Measurements from ENCODE around the gene GOLT1A.

The GOLT1A gene

DNA sequence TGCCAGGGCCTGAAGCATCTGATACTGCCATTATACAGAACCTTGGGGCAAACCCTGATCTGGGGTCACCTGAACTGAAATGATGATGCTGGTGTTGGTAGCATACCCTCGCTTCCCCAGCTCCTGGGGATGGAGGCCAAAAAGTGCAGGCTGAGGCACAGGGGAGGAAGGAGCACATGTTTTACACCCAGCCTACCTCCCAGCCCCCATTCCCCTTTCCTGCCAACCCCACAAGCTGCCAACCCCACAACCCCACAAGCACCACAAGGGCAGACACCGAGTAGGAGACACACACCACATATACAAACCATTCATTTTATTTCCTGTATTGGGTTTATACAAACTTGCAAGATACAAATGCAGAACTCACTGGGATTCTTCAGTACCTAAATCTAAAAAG, 4.8 kb upstream of the GOLT1A start:
- no peak overlapping the region for H3K4me3 ChIP-seq (ENCODE audit: control insufficient read depth, low read depth, low read length)
- no peak for TF ChIP-seq CTCF (conservative IDR thresholded peaks at IDR 0.05; ENCODE audit: control insufficient read depth, insufficient read depth, low read depth, low read length)
- no peak for DNase-seq (ENCODE audit: low read depth)

DNA sequence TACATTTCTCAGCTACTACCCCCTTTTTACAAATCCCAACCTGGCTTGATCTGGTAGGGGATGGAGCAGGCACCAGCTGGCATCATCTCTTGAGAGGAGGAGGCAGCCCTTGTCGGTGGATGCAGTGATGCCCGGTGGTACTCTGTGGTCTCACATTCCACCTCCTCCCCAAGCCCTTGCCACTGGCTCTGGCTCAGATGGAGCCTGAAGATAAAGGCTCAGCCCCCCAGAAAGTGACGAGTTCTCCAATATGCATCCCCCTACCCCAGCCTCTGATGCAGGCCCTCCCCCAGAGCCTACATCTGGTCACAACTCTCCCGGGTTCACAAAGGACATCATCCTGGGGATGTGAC, 3.8 kb upstream of the GOLT1A start:
- TF ChIP-seq CTCF (conservative IDR thresholded peaks at IDR 0.05; ENCODE audit: control insufficient read depth, insufficient read depth, low read depth, low read length): no peak
- no peak for DNase-seq (ENCODE audit: low read depth)
- H3K4me3 ChIP-seq (ENCODE audit: control insufficient read depth, low read depth, low read length): no peak overlapping the region

GRCh38 chr1:204216880-204217647, 3.3 kb upstream of the GOLT1A start:
- TF ChIP-seq CTCF (conservative IDR thresholded peaks at IDR 0.05; ENCODE audit: control insufficient read depth, insufficient read depth, low read depth, low read length): no peak
- DNase-seq (ENCODE audit: low read depth): no peak
- no peak overlapping the region for H3K4me3 ChIP-seq (ENCODE audit: control insufficient read depth, low read depth, low read length)

- H3K4me3 ChIP-seq (ENCODE audit: control insufficient read depth, low read depth, low read length): no peak overlapping the region
- TF ChIP-seq CTCF (conservative IDR thresholded peaks at IDR 0.05; ENCODE audit: control insufficient read depth, insufficient read depth, low read depth, low read length): no peak
- DNase-seq (ENCODE audit: low read depth): no peak
These were observed 2.4 kb upstream of the GOLT1A start for GRCh38 chr1:204216236-204216635.

DNA sequence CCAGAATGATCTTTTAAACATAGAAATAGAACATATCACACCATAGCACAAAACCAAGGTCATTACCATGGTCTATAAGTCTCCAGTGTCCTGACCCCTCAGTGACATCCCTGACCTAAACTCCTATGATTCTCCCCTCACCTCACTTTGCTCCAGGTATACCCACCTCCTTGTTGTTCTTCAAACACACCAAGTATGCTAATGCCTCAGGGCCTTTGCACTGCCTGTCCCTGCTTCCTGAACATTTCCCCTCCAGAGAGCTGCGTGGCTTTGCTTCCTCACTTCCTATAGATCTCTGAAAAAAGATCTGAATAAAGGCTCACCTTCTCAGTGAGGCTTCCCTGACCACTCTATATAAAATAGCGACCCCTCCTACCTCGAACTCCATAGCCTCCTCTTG, 1.1 kb downstream of the GOLT1A start:
- no peak overlapping the region for H3K4me3 ChIP-seq (ENCODE audit: control insufficient read depth, low read depth, low read length)
- no peak for TF ChIP-seq CTCF (conservative IDR thresholded peaks at IDR 0.05; ENCODE audit: control insufficient read depth, insufficient read depth, low read depth, low read length)
- DNase-seq (ENCODE audit: low read depth): no peak

- TF ChIP-seq CTCF (conservative IDR thresholded peaks at IDR 0.05; ENCODE audit: control insufficient read depth, insufficient read depth, low read depth, low read length): no peak
- DNase-seq (ENCODE audit: low read depth): no peak
- no peak overlapping the region for H3K4me3 ChIP-seq (ENCODE audit: control insufficient read depth, low read depth, low read length)
These were observed 2.7 kb downstream of the GOLT1A start for GRCh38 chr1:204211046-204211445.

All from fibroblast of mammary gland (primary cell).